ENCODE measurements around the gene NHSL2. TPM values are rescaled to one million over a fixed set of nuclear protein-coding genes. Genes with fewer than 3 reads are reported as not detected.
A peak's percentile ranks its signal among the peaks of the same experiment; 100 is the strongest.

Gene NHSL2
- total RNA-seq, 1 donor from 2014 or later, result 0.29 TPM

DNA sequence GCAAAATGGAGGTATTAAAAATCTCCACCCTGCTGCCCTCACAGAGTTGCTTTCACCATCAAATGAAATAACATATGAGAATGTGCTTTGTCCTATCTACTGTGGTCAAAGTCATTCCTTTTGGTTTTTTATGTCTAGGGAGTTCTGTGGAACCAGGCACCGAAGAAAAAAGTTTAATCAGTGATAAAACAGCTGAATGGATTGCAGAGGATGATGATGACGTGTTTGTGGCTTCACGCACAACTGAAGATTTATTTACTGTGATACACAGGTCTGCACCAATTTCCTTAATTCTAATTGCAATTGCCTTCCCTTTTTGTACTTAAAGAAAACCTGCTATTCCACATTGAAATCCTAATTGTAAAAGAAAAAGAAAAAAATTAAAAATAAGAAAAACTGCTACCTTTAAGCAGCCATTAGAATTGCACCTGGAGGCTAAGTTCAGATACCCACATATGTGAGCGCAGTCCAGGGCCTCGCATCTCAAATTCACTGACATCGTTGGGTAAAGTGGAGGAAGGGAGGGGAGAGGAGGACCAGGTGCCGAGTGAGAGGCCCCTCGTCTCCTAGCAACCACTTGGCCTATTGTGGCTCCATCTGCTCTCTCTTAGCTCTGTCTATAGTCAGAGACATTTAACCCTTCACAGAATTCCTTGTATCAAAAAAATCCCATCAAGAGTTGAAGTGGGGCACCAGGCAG lies 231.6 kb downstream of the NHSL2 start:
- ChIA-PET CTCF (interaction anchor here (0.8 to 1.0 kb wide), 2 partner anchors 10 to 15 kb away, joined by 3 read pairs; partner anchors contain the start of gene RTL5), POLR2A (interaction anchor here (1.8 to 2.0 kb wide), 2 partner anchors 11 to 39 kb away, joined by 5 to 7 read pairs; partner anchors contain the start of genes PIN4 and RTL5)
- ATAC-seq (ENCODE audit: low read depth), result peak; percentile 70
- Mint-ChIP-seq H3K4me1 (peaks cover 17% of the 10 kb centered on the region), H3K4me3 (no peak overlapping the region), H3K9me3 (no peaks in the 10 kb centered on the region), H3K27me3 (no peaks in the 10 kb centered on the region), H3K27ac (no peak overlapping the region), H3K36me3 (ENCODE audit: low read depth) (no peaks in the 10 kb centered on the region)
- intact Hi-C loops (cut with micrococcal nuclease), result no loop called here
- TF ChIP-seq CTCF (IDR thresholded peaks at IDR 0.05), result no peak
- DNase-seq, result no peak

- POLR2A ChIA-PET, result interaction anchor here (1.8 to 2.0 kb wide), 2 partner anchors 11 to 38 kb away, joined by 5 to 7 read pairs; partner anchors contain the start of genes PIN4 and RTL5
- DNase-seq (no peak), ATAC-seq (ENCODE audit: low read depth) (no peak)
- Mint-ChIP-seq H3K4me1 (peaks cover 17% of the 10 kb centered on the region), H3K27me3 (peaks cover 2% of the 10 kb centered on the region), H3K9me3 (no peaks in the 10 kb centered on the region), H3K4me3 (no peak overlapping the region), H3K27ac (no peak overlapping the region), H3K36me3 (ENCODE audit: low read depth) (no peaks in the 10 kb centered on the region)
- intact Hi-C loops (cut with micrococcal nuclease), result no loop called here
- no peak for TF ChIP-seq CTCF (IDR thresholded peaks at IDR 0.05)
- CTCF ChIA-PET, result interaction anchor here (1.0 kb wide), 1 partner anchor 16 kb away, joined by 3 read pairs; no protein-coding TSS in a partner anchor
Observed at GRCh38 chrX:72142794-72143608, 232.4 kb downstream of the NHSL2 start.

DNA sequence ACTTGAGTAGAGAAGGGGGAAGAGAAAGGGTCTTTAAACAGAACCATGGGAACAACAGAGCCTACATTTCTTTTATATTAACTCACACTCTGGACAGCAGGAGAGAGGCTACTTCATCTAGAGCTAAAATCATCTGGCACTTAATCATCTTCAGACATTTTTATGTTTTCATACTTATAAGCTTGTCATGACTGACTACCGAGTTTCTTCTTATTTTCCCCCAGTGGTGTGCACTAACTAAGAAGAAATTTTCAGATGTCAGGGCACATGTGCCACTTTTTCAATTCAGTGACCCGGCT lies 232.9 kb downstream of the NHSL2 start:
- CTCF ChIA-PET, result no interaction called here
- H3K36me3 Mint-ChIP-seq (ENCODE audit: low read depth), result no peaks in the 10 kb centered on the region
- H3K9me3 Mint-ChIP-seq, result no peaks in the 10 kb centered on the region
- no peak for ATAC-seq (ENCODE audit: low read depth)
- H3K27me3 Mint-ChIP-seq, result peaks cover 2% of the 10 kb centered on the region
- H3K4me1 Mint-ChIP-seq, result peaks cover 17% of the 10 kb centered on the region
- intact Hi-C loops (cut with micrococcal nuclease), result no loop called here
- POLR2A ChIA-PET, result no interaction called here
- H3K4me3 Mint-ChIP-seq, result no peak overlapping the region
- H3K27ac Mint-ChIP-seq, result no peak overlapping the region
- no peak for TF ChIP-seq CTCF (IDR thresholded peaks at IDR 0.05)
- DNase-seq, result no peak

- no peak overlapping the region for H3K4me3 Mint-ChIP-seq
- H3K27me3 Mint-ChIP-seq, result peaks cover 2% of the 10 kb centered on the region
- no peaks in the 10 kb centered on the region for H3K9me3 Mint-ChIP-seq
- ChIA-PET CTCF (no interaction called here), POLR2A (no interaction called here)
- H3K27ac Mint-ChIP-seq, result no peak overlapping the region
- DNase-seq, result no peak
- intact Hi-C loops (cut with micrococcal nuclease), result no loop called here
- no peak for ATAC-seq (ENCODE audit: low read depth)
- H3K36me3 Mint-ChIP-seq (ENCODE audit: low read depth), result no peaks in the 10 kb centered on the region
- peaks cover 17% of the 10 kb centered on the region for H3K4me1 Mint-ChIP-seq
- TF ChIP-seq CTCF (IDR thresholded peaks at IDR 0.05), result no peak
Observed at GRCh38 chrX:72145181-72145580, 234.5 kb downstream of the NHSL2 start.

- Mint-ChIP-seq H3K27ac (no peak overlapping the region), H3K4me1 (peaks cover 13% of the 10 kb centered on the region), H3K4me3 (no peak overlapping the region), H3K9me3 (no peaks in the 10 kb centered on the region), H3K27me3 (peaks cover 3% of the 10 kb centered on the region), H3K36me3 (ENCODE audit: low read depth) (no peaks in the 10 kb centered on the region)
- TF ChIP-seq CTCF (IDR thresholded peaks at IDR 0.05), result no peak
- POLR2A ChIA-PET, result no interaction called here
- no peak for DNase-seq
- ATAC-seq (ENCODE audit: low read depth), result no peak
- intact Hi-C loops (cut with micrococcal nuclease), result no loop called here
- CTCF ChIA-PET, result no interaction called here
Observed at GRCh38 chrX:72146527-72146926, 235.9 kb downstream of the NHSL2 start.
